DOHH2 (cell line): ENCODE measurements around the gene VPS4A.

Experiments
- EZH2phosphoT487 ChIP-seq: fragments of 200-600 bp; sonication (generic); IDR thresholded peaks from 2 replicates; pipeline ENCODE4 v1.6.1; 2017; ENCODE audit warnings: borderline replicate concordance, mild to moderate bottlenecking, antibody characterized with exemption, low read length, moderate library complexity, mixed read lengths
- TF ChIP-seq, protein P1 (sequence below): fragments of 200-600 bp; sonication (generic); IDR thresholded peaks from one replicate; pipeline ENCODE4 v1.5.1; 2014; ENCODE audit warnings: antibody characterized with exemption, mild to moderate bottlenecking, low read depth, low read length; ENCODE audit not compliant: poor library complexity, severe bottlenecking

DNA sequence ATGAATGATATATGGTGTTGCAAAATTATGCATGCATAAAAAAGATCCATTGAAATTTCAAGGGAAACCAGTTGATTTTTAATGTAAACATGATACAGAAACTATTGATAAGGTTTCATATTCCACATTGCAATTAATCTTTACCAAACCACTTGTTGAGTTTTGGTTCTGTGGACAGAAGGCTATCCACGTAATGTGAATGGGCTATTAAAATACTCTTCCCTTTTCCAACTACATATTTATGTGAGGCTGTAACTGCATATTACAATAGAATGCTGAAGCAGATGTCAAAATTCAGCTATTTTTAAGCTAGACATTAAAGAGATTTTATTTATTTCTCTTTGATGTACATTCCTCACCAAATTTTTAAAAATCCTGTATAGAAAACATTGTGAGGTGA is 33.7 kb upstream of the VPS4A start:
- TF ChIP-seq, protein P1, sequence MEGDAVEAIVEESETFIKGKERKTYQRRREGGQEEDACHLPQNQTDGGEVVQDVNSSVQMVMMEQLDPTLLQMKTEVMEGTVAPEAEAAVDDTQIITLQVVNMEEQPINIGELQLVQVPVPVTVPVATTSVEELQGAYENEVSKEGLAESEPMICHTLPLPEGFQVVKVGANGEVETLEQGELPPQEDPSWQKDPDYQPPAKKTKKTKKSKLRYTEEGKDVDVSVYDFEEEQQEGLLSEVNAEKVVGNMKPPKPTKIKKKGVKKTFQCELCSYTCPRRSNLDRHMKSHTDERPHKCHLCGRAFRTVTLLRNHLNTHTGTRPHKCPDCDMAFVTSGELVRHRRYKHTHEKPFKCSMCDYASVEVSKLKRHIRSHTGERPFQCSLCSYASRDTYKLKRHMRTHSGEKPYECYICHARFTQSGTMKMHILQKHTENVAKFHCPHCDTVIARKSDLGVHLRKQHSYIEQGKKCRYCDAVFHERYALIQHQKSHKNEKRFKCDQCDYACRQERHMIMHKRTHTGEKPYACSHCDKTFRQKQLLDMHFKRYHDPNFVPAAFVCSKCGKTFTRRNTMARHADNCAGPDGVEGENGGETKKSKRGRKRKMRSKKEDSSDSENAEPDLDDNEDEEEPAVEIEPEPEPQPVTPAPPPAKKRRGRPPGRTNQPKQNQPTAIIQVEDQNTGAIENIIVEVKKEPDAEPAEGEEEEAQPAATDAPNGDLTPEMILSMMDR = no peak
- no peak for TF ChIP-seq EZH2phosphoT487
